Measurements from ENCODE around the gene USP48.
"Not testable (repeated sequence)": the region's sequence is repeated elsewhere in the genome, so short reads cannot be mapped to it uniquely, and the experiment has no call there.

The USP48 gene

DNA sequence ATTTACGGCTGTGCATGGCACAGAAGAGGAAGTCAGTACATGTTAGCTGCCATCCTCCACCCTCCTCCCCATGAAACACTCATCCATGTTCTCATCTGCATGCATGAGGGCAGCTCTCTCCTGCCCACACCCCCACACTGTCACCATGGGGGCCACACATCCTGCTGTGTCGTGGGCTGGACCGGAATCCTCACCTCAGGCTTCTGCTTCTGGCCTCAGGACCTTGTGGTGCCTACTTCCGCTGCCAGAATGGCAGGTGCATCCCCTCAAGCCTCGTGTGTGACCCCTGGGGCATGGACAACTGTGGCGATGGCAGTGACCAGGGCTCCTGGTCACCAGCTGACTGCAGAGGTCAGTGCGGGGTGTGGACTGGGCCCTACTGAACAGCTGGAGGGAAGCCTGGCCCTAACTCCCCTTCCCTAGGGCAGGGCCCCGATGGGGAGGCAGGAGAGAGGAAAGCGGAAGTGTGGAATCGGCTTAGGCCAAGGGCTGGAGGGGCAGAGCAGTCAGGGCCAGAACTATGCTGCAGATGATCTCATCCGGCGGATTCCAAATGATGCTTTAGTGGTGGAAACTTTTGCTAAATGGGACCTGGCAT, 32.9 kb upstream of the USP48 start:
- peak; percentile 1 for DNase-seq (ENCODE audit: low spot score)

DNA sequence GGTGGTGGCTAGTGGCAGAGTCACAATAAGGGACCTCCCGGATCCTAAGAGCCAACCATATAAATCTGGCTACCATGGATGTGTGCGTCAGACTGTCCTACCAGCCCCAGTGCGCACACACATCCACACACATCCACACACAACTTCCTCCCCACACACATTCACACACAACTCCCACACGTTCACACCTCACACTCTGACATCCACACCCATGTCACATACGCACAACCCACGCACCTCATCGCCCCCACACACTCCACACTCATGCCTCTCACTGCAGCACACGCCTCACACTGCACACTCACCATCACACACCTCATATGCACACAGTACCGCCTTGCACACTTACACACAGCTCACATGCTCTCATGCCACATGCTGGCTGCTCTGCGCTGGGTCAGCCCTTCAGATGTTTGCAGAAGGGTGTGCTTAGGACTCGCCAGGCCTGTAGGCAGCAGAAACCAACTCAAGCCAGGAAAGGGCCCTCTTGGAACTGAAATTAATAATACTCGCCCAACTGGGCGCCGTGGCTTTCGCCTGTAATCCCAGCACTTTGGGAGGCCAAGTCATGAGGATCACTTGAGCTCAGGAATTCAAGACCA, 32.1 kb upstream of the USP48 start:
- DNase-seq (ENCODE audit: low spot score), result no peak

DNA sequence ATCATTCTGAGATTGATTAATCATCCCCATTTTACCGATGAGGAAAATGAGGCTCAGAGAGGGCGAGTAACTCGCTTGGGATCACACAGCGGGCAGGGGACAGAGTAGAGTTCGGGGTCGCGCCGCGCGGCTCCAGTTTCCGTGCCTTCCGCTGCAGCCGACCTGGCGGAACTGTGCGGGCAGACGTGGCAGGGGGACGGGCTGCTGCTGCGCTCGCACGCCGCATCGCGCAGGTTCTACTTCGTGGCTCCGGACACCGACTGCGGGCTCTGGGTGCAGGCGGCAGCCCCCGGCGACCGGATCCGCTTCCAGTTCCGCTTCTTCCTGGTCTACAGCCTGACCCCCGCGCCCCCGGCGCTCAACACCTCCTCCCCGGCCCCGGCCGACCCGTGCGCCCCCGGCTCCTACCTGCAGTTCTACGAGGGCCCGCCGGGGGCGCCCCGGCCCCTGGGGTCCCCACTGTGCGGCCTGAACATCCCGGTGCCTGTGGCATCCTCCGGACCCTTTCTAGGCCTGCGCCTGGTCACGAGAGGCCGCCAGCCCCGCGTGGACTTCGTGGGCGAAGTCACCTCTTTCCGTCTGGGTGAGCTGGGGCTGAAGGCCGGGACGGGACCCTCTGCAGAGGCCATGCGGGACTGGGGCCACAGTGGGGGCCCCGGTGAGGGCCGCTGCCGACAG, 31.4 kb upstream of the USP48 start:
- DNase-seq (ENCODE audit: low spot score), result peak; percentile 93

DNA sequence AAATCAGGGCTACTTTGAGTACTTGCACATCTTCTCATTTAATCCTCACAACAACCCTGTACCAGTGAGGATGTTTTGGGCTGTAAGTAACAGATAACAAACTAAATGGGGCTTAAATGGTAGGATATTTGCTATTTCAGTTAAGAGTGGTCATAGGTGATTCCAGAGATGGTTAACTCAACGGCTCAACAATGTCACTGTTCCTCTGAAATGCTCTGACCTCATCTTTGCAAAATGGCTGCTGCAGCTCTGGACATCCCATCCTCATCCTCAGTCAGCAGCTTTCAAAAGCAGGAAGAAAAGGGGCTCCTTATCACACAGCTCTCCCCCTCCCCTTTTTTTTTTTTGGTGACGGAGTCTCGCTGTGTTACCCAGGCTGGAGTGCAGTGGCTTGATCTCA, 30.6 kb upstream of the USP48 start:
- no peak for DNase-seq (ENCODE audit: low spot score)

DNA sequence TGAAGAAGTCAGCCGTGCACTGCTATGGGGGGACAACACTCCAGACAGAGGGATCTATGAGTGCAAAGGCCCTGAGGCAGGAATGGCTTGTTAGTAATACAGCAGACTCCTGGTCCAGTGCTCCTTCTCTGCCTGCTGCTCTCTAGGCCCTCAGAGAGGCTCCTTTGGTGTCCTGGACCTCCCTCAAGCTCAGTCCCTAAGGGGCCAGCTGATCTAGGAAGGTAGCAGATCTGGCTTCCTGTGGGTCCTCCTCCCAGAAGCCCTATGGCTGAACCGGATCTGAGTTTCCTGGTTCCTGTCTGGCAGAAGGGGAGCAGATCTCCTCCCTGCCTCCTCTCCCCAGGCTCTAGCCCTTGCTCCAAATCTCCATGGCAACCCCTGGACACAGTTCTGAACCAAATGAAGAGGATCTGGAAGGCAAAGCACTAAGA, 28.9 kb upstream of the USP48 start, which contains the start of gene LDLRAD2:
Gene LDLRAD2, plus strand, starts transcription at position 391 of the 431 bp plus-strand sequence. CDS start 187 bp downstream, outside the sequence.
- no peak for DNase-seq (ENCODE audit: low spot score)

DNA sequence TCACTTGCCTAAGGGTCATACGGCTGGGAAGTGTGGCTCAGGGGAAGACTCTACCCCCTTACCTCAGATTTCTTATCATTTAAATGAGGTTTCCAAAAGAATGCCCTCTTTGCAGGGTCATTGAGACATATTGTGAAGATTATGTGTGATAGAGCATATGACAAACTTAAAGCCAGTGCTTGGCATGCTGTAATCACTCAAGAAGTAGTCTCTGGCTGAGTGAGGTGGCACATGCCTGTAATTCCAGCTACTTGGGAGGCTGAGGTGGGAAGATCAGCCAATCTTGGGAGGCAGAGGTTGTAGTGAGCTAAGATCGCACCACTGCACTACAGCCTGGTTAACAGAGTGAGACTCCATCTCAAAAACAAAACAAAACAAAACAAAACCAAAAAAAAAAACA, 21.6 kb upstream of the USP48 start:
- no peak for DNase-seq (ENCODE audit: low spot score)

DNA sequence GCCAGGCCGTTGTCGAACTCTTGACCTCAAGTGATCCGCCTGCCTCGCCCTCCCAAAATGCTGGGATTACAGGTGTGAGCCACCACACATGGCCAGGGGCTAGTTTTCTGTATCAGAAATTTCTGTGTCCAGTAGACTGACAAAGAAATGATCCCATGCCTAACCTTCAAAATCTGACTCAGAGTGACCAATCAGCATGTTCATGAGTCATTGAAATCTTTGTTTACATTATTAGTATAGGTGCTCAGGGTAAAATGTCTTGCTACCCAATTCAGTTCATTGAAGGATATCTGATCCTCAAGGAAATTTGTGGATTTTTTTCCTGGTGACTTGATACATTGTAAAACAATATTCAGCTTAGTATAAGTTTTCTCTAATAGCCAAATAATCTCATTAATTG, 18.2 kb upstream of the USP48 start:
- DNase-seq (ENCODE audit: low spot score), result no peak

DNA sequence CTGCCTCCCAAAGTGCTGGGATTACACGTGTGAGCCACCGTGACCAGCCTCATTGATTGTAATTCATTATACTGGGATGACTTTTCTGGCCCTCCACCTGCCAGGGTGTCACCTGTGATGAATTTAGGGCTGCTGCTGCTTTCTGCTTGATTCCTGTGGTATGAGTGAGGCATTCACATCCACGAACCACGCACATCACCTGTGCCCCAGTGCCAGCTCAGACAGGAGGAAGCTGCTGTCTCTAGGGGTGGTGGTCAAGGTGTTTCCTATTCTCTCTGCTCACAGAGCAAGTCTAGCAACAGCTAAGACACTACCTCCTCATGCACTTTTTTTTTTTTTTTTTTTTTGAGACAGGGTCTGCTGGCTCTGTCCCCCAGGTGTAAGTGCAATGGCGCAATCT, 16.8 kb upstream of the USP48 start:
- no peak for DNase-seq (ENCODE audit: low spot score)

DNA sequence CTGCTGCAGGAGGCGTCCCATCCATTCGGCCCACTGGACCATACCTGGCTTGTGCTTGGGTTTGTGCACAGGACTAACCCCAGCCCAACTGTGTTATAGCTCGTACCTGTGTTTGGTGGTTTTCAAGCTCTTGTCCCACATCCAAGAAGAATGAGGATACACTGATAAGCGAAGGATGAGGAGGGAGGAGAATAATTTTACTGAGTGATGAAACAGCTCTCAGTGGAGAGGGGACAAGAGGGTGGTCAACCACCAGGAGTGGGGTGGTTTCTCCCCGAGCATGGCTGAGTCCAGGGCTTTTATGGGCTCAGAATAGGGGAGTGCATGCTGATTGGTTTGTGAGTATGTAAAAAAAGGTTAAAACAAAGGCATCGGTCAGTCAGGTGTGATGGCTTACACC, 12.1 kb upstream of the USP48 start:
- DNase-seq (ENCODE audit: low spot score), result no peak

DNA sequence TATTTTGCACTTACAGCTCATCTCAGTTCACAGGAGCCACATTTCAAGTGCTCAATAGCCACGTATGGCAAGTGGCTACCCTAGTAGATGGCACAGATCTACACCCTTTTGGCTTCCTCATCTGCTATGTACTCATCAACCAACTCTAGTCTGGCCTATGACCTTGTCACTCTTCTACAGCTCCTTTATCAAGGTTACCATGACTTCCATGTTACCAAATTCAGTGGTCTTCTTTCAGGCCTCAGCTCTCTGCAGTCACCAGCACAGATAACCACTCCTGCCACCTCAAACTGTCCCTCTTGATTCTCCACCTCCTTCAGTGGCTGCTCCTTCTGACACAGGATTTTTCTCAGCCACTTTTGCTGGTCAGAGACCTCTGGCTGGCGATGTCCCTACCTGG, 11.7 kb upstream of the USP48 start:
- DNase-seq (ENCODE audit: low spot score), result no peak

DNA sequence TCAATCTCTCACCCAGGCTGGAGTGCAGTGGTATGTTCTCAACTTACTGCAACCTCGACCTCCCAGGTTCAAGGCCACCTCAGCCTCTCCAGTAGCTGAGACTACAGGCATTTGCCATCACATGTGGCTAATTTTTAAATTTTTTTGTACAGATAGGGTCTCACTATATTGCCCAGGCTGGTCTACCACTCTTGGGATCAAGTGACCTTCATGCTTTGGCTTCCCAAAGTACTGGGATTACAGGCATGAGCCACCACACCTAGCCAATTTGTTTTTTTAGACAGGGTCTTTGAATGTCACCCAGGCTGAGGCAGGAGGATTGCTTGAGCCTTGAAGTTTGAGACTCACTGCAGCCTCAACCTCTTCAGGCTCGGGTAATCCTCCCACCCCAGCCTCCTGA, 10.2 kb upstream of the USP48 start:
- DNase-seq (ENCODE audit: low spot score), result no peak

DNA sequence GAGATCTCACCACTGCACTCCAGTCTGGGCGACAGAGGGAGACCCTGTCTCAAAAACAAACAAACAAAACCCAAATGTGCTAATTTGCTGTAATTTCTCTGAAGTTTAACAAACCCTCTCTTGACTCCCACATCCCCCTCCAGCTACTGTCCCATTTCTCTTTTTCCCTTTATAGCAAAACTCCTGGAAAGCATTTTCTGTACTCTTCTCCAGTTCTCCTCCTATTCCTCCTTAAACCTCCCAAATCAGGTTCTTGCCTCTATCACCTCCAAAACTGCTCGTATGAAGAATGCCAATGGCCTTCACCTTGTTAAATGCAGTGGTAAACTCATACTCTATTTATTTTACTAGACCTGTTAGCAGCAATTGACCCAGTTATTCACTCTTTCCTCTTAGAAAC, 3.7 kb upstream of the USP48 start:
- no peak for DNase-seq (ENCODE audit: low spot score)

DNA sequence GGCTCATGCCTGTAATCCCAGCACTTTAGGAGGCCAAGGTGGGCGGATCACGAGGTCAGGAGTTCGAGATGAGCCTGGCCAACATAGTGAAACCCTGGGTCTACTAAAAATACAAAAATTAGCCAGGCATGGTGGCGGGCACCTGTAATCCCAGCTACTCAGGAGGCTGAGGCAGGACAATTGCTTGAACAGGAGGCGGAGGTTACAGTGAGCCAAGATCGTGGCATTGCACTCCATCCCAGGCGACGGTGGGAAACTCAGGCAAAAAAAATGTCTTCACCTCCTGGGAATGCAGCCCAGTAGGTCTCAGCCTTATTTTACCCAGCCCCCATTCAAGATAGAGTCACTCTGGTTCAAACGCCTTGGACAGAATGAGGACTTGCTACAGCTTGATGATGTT, 2.8 kb upstream of the USP48 start:
- DNase-seq (ENCODE audit: low spot score), result not testable (repeated sequence)

DNA sequence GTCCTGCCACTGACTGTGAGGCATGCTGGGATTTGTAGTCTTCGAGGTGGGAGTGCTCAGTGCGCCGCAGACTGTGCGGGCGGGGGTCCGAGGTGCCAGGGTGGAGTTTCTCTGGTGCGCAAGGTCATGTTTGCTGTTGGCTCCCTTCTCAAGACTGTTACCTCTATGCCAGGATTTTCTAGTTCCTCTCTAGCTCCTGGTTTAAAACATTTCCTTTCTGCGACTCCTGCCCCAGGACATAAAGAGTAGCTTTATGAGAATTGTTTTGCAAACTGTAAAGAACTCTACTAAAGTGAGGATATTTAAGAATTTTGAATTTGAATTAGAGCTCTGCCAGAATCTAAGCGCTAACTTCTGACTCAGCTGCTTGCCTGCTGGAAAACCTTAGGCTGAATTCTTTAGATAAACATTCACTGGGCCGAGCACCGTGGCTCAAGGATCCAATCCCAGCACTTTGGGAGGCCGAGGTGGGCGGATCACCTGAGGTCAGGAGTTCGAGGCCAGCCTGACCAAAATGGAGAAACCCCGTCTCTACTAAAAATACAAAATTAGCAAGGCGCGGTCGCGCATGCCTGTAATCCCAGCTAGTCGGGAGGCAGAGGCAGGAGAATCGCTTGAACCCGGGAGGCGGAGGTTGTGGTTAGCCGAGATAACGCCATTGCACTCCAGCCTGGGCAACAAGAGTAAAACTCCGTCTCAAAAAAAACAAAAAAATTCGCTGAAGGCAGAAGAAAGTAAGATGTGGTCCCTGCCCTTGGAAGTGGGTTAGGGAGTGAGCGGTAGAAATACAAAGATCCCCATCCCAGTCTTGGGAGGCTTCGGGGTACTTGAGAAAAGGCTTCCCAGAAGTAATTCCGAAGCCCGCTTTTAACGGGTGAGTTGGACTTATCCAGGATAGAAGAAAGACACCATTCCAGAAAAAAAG, 992 bp upstream of the USP48 start:
- peak; percentile 91 for DNase-seq (ENCODE audit: low spot score)

DNA sequence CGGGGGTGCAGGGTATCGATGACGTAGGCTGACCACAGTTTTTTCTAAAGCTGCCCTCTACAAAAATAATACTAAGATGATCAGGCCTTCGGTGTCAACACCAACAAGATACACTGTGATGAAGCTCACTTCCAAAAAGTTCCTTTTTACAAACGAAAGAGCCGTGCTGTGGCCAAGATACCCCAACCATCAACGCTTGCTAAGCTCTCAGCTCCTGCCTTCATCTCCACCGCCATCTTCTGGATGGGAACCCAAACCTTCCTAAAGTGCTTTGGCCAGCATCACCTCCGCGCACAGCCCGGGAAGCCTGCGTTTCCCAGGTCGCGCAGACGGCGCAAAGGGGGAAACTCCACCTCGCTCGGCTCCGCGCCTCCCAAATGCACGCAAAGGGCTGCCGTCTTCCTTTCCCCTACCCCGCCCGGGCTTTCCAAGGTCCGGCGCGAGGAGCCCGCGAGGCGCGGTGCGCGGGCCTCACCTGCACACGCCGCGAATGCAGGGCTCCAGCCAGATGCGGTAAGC, 541 bp downstream of the USP48 start:
- peak; percentile 30 for DNase-seq (ENCODE audit: low spot score)

DNA sequence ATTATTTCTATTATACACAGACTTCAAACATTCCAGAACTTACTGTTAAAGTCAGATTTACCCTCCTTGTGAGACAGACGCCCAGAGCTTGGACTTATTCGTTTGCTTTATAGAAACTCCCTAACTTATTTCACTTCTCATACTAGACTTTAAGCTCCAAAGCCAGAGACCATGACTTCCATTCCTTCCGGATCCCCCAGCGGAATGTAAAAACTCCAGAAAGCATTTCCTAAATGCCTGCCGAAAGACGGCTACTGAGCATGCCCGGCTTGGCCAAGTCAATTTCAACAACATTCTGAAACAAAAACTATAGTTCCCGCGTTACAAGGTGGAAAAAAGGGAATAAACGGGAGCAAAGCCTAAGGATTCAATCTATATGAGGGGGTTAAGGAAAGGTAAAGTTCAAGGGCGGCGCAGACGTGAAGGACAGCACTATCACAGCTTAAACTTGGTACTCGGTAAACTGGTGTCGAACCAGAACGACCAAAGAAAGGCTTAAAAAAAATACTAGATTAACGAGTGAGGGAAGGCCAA, 1.1 kb downstream of the USP48 start:
- DNase-seq (ENCODE audit: low spot score), result peak; percentile 27

DNA sequence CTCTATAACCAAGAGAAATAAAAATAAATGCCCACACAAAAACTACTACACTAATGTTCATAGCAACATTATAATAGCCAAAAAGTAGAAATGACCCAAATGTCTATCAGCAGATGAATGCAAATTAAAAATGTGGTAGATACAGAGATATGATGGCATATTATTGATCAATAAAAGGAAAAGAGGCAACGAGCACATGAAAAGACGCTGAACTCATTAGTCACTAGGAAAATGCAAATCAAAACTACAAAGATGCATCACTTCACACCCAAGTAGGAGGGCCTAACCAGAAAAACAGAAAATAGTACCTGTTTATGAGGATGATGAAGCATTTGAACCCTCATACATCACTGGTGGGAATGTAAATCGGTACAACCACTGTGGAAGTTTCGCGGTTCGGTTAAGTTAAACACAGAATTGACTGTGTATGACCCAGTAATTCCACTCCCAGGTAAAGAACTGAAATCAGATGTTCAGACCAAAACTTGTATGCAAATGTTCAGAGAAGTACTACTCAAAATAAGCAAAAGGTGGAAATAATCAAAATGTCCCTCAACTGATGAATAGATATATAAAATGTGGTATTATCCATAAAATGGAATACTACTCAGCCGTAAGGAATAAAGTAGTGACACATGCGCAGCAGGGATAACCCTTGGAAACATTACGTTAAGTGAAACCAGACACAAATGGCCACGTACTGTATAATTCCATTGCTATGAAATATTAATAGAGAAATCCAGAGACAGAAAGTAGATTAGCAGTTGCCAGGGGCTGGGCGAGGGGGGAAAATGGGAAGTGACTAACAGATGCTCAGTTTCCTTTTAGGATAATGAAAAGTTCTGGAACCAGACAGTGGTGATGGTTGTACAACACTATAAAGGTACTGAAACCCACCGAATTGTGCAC, 3.1 kb downstream of the USP48 start:
- DNase-seq (ENCODE audit: low spot score), result no peak

DNA sequence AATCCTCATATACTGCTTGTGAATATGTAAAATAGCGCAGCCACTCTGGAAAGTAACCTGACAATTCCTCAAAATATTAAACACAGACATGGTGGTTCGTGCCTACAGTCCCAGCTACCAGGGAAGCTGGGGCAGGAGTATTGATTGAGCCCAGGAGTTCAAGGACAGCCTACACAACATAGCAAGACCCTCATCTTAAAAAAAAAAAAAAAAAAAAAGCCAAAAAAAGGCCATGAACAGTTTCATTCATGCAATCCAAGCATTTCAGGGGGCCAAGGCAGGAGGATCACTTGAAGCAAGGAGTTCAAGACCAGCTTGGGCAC, 4.6 kb downstream of the USP48 start:
- DNase-seq (ENCODE audit: low spot score), result no peak

DNA sequence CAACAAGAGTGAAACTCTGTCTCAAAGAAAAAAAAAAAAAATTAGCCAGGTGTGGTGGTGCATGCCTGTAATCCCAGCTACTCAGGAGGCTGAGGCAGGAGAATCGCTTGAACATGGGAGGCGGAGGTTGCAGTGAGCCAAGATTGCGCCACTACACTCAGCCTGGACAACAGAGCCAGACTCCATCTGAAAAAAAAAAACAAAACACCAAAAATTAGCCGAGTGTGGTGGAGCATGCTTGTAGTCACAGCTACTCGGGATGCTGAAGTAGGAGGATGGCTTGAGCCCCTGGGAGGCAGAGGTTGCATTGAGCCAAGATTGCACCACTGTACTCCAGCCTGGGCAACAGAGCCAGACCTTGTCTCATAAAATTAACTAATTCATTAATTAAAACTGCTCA, 6.0 kb downstream of the USP48 start:
- DNase-seq (ENCODE audit: low spot score), result not testable (repeated sequence)

DNA sequence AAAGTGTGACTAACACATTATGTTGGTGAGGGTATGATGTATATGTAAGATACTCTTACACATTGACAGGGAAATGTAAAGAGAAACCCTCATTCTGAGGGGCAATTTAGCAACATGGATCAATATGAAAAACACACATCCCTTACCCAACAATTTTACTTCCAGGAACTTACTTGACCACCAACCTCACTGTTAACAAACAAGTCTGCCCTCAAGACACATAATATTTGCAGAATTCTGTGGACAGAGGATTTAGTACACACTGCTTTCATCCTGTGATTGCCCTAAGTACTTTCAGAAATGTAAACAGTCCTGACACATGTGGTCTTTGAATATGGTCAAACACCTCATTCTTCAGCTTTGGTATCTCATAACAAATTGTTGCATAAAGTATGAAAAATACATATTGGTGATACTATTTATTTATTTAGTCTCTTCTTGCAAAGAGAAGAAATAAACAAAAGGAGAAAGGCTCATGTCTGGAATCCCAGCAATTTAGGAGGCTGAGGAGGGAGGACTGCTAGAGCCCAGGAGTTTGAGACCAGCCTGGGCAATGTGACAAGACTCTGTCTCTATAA, 6.9 kb downstream of the USP48 start:
- DNase-seq (ENCODE audit: low spot score), result no peak

DNA sequence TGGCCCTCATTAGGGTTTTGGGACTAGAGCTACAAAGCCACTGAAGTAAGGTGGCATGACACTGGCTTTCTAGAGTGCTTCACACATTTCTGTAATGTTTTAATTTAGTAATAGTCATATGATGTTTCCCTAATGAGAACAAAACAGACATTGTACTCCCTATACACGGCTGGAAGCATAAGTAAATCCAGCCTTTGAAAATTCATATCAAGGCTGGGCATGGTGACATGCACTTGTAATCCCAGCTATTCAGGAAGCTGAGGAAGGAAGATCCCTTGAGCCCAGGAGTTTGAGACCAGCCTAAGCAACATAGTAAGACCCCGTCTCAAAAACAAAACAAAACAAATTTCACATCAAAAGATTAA, 7.4 kb downstream of the USP48 start:
- no peak for DNase-seq (ENCODE audit: low spot score)

All from iPS-NIHi11 (cell line).